Stimulated activated effector memory CD8-positive, alpha-beta T cell treated with anti-CD3 and anti-CD28 coated beads, Interleukin-12 subunit alpha, Interleukin-12 subunit beta, amount 100 ng/mL, for 72 hours (primary cell): ENCODE results near the gene MAML2.

Source experiments
- ATAC-seq: fragments of 150-1000 bp; cut with Tn5 transposase; 2 replicates; pipeline ENCODE4 v1.10.0; 2021
- DNase-seq, 2 donors: peaks; one replicate each; pipeline ENCODE4 v3.0.0; 2021 to 2022; ENCODE audit warnings: low spot score in 2 of 2
- H3K27ac Mint-ChIP-seq: one replicate; pipeline ENCODE4 v1.8.0; 2022; ENCODE audit warnings: mild to moderate bottlenecking, mixed read lengths
- H3K36me3 Mint-ChIP-seq: one replicate; pipeline ENCODE4 v1.8.0; 2022; ENCODE audit warnings: mild to moderate bottlenecking, mixed read lengths
- H3K4me1 Mint-ChIP-seq: one replicate; pipeline ENCODE4 v1.8.0; 2022; ENCODE audit warnings: mixed read lengths
- H3K4me3 Mint-ChIP-seq: one replicate; pipeline ENCODE4 v1.8.0; 2022; ENCODE audit warnings: mild to moderate bottlenecking, mixed read lengths
- H3K9me3 Mint-ChIP-seq: one replicate; pipeline ENCODE4 v1.8.0; 2022; ENCODE audit warnings: mixed read lengths

The MAML2 gene

GRCh38 chr11:96329855-96330510 is 13.0 kb downstream of the MAML2 start:
- Mint-ChIP-seq H3K27ac (peak overlapping the region; percentile 51), H3K36me3 (peaks cover 16% of the 10 kb centered on the region), H3K4me3 (no peak overlapping the region), H3K4me1 (peaks cover 45% of the 10 kb centered on the region), H3K9me3 (no peaks in the 10 kb centered on the region)
- DNase-seq (no peak), ATAC-seq (no peak)

- DNase-seq (no peak), ATAC-seq (peak; percentile 98)
- H3K9me3 Mint-ChIP-seq, result no peaks in the 10 kb centered on the region
- H3K4me3 Mint-ChIP-seq, result peak overlapping the region; percentile 30
- H3K27ac Mint-ChIP-seq, result peak overlapping the region; percentile 41
- peaks cover 17% of the 10 kb centered on the region for H3K36me3 Mint-ChIP-seq
- H3K4me1 Mint-ChIP-seq, result peaks cover 45% of the 10 kb centered on the region
Measured at GRCh38 chr11:96329419-96329818, 13.6 kb downstream of the MAML2 start.

DNA sequence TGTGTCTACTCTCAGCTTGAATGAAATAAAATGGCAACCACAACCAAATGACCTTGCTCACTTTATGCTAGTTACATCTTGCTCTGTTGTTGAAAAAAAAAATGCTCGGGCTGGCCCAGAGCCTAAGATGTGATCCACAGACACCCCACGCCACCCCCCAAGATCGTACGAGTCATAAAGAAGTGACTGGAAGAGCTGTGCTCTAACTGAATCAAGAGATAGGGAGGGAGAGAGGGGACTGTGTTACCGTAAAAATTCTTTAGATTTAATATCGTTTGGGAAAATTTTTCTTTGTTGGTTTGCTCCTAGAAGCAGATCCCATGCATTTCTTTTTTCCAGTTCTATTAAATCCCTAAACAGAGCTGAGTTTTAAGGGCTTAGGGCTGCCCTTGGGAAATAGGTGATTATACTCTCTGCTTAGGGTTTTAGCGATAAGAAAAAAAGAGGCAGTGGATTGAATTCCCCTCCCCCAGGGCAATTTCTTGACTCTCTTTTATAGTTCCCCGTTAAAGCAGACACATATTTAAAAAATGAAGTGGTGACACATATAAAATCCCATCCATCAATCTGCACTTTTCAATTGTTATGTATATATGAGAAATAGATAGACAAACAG is 14.5 kb downstream of the MAML2 start:
- Mint-ChIP-seq H3K27ac (peak overlapping the region; percentile 41), H3K4me3 (no peak overlapping the region)

GRCh38 chr11:96326959-96327358 is 16.0 kb downstream of the MAML2 start:
- no peak for ATAC-seq
- H3K27ac Mint-ChIP-seq, result no peak overlapping the region
- H3K4me1 Mint-ChIP-seq, result peaks cover 31% of the 10 kb centered on the region
- no peak for DNase-seq
- H3K4me3 Mint-ChIP-seq, result no peak overlapping the region
- no peaks in the 10 kb centered on the region for H3K9me3 Mint-ChIP-seq
- H3K36me3 Mint-ChIP-seq, result peaks cover 17% of the 10 kb centered on the region

More for the DNA sequence above, 14.5 kb downstream of the MAML2 start:
- Mint-ChIP-seq H3K9me3 (no peaks in the 10 kb centered on the region), H3K4me1 (peaks cover 45% of the 10 kb centered on the region), H3K36me3 (peaks cover 17% of the 10 kb centered on the region)
- DNase-seq (no peak), ATAC-seq (no peak)

- ATAC-seq (no peak), DNase-seq (no peak)
- Mint-ChIP-seq H3K4me3 (no peak overlapping the region), H3K27ac (no peak overlapping the region), H3K4me1 (peaks cover 28% of the 10 kb centered on the region), H3K9me3 (no peaks in the 10 kb centered on the region), H3K36me3 (peaks cover 17% of the 10 kb centered on the region)
Measured at GRCh38 chr11:96324912-96325311, 18.1 kb downstream of the MAML2 start.

- Mint-ChIP-seq H3K36me3 (peaks cover 10% of the 10 kb centered on the region), H3K27ac (no peak overlapping the region), H3K4me3 (no peak overlapping the region), H3K4me1 (peaks cover 27% of the 10 kb centered on the region), H3K9me3 (no peaks in the 10 kb centered on the region)
- ATAC-seq (no peak), DNase-seq (no peak)
Measured at GRCh38 chr11:96323642-96323985, 19.4 kb downstream of the MAML2 start.

- Mint-ChIP-seq H3K4me3 (no peak overlapping the region), H3K27ac (no peak overlapping the region), H3K9me3 (no peaks in the 10 kb centered on the region), H3K36me3 (peaks cover 10% of the 10 kb centered on the region), H3K4me1 (peaks cover 28% of the 10 kb centered on the region)
- no peak for ATAC-seq
- DNase-seq, result no peak
Measured at GRCh38 chr11:96322775-96323641, 20.0 kb downstream of the MAML2 start.

GRCh38 chr11:96321091-96321490 is 21.9 kb downstream of the MAML2 start:
- no peak for ATAC-seq
- H3K4me1 Mint-ChIP-seq, result peaks cover 47% of the 10 kb centered on the region
- H3K9me3 Mint-ChIP-seq, result no peaks in the 10 kb centered on the region
- no peak for DNase-seq
- H3K27ac Mint-ChIP-seq, result peak overlapping the region; percentile 12
- H3K36me3 Mint-ChIP-seq, result peaks cover 10% of the 10 kb centered on the region
- no peak overlapping the region for H3K4me3 Mint-ChIP-seq

GRCh38 chr11:96319898-96320656 is 22.9 kb downstream of the MAML2 start:
- no peak for DNase-seq
- Mint-ChIP-seq H3K4me1 (peaks cover 57% of the 10 kb centered on the region), H3K9me3 (no peaks in the 10 kb centered on the region), H3K27ac (no peak overlapping the region), H3K36me3 (peaks cover 2% of the 10 kb centered on the region), H3K4me3 (no peak overlapping the region)
- ATAC-seq, result peak; percentile 74

- Mint-ChIP-seq H3K36me3 (no peaks in the 10 kb centered on the region), H3K4me1 (peaks cover 69% of the 10 kb centered on the region), H3K9me3 (no peaks in the 10 kb centered on the region), H3K4me3 (no peak overlapping the region), H3K27ac (peak overlapping the region; percentile 9)
- ATAC-seq (no peak), DNase-seq (no peak)
Measured at GRCh38 chr11:96318850-96319249, 24.1 kb downstream of the MAML2 start.

- Mint-ChIP-seq H3K4me1 (peaks cover 73% of the 10 kb centered on the region), H3K27ac (peak overlapping the region; percentile 9), H3K9me3 (no peaks in the 10 kb centered on the region), H3K4me3 (no peak overlapping the region), H3K36me3 (no peaks in the 10 kb centered on the region)
- no peak for DNase-seq
- ATAC-seq, result peak; percentile 33
Measured at GRCh38 chr11:96318399-96318798, 24.6 kb downstream of the MAML2 start.

DNA sequence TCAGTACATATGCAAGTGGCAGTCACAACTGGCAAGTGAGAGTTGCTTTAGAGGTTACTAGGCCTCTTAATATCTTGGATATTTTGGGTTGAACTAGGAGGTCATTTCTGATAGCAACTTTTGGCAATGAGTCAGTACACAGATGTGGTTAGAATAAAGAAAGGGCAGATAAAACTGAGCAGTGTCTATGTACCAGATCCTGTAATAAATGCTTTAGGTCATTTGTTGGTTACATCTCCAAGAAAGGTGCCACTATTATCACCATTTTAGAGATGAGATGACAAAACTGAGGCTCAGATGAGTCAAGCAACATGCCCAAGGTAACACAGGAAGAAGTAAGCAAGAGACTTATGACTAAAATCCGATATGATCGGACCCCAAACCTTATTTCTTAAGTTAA is 25.0 kb downstream of the MAML2 start:
- H3K9me3 Mint-ChIP-seq, result no peaks in the 10 kb centered on the region
- no peak for DNase-seq
- peak overlapping the region; percentile 9 for H3K27ac Mint-ChIP-seq
- no peaks in the 10 kb centered on the region for H3K36me3 Mint-ChIP-seq
- H3K4me1 Mint-ChIP-seq, result peaks cover 77% of the 10 kb centered on the region
- peak; percentile 93 for ATAC-seq
- H3K4me3 Mint-ChIP-seq, result no peak overlapping the region

DNA sequence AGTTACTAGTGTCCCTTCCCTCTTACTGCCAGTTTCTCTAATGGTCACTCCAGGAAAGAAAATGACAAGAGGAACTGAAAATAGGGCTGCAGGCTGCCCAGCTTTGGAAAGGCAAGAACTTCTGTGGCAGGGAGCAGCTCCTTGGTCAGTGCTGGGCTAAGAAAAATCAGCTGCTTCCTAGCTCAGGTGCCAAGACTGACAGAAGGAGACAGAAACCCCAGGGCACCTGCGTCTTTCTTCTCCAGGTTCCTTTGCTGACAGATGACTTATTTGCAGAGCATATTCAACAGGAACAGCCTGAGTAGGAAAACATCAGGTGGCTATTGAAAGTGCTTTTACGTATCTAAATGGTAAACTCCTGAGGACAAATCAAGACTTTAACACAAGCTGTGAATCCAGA is 25.4 kb downstream of the MAML2 start:
- H3K9me3 Mint-ChIP-seq, result no peaks in the 10 kb centered on the region
- DNase-seq (no peak), ATAC-seq (no peak)
- no peak overlapping the region for H3K4me3 Mint-ChIP-seq
- H3K36me3 Mint-ChIP-seq, result no peaks in the 10 kb centered on the region
- peak overlapping the region; percentile 9 for H3K27ac Mint-ChIP-seq
- peaks cover 77% of the 10 kb centered on the region for H3K4me1 Mint-ChIP-seq

DNA sequence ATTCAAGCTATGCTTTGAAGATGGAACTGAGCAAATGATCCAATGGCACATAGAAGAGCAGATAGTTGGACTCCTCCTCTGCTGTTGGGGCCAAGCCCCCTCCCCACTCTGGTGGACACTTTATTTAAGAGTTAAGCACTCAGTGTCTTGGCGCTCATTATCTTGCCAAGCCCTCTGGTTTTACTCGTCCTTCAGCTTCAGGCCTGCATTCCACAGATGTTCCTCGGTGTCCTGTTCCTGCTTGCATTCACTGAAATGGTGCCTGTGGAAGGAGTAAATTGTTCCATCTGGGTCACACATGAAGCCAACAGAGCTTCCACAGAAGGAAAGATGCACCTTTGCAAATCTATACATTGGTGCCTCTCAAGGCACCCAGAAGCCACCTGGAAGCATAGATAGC is 26.1 kb downstream of the MAML2 start:
- Mint-ChIP-seq H3K27ac (peak overlapping the region; percentile 9), H3K4me1 (peaks cover 77% of the 10 kb centered on the region), H3K9me3 (no peaks in the 10 kb centered on the region), H3K4me3 (no peak overlapping the region), H3K36me3 (no peaks in the 10 kb centered on the region)
- DNase-seq (no peak), ATAC-seq (no peak)

- no peak for ATAC-seq
- no peak for DNase-seq
- Mint-ChIP-seq H3K4me1 (peaks cover 73% of the 10 kb centered on the region), H3K9me3 (no peaks in the 10 kb centered on the region), H3K27ac (no peak overlapping the region), H3K36me3 (no peaks in the 10 kb centered on the region), H3K4me3 (no peak overlapping the region)
Measured at GRCh38 chr11:96315476-96315875, 27.5 kb downstream of the MAML2 start.
